Vagina (tissue), 2 donors: ENCODE data around the gene ATP8A2.

ENCODE experiments used
- POLR2A ChIP-seq, 2 donors: fragments of 450-650 bp; IDR thresholded peaks; one replicate each; pipeline ENCODE4 v1.6.1; 2017; ENCODE audit warnings: antibody characterized with exemption in 2 of 2, mild to moderate bottlenecking in 2 of 2, moderate library complexity in 2 of 2
- TF ChIP-seq, protein P1 (sequence below), 3 experiments: fragments of 450-650 bp in 2 of 3; fragments of 200-600 bp in 1 of 3; sonication (generic) in 1 of 3; IDR thresholded peaks; one replicate each; pipeline ENCODE4 v1.5.1; 2017 to 2019; ENCODE audit warnings: antibody characterized with exemption in 3 of 3, mild to moderate bottlenecking in 2 of 3, moderate library complexity in 2 of 3

DNA sequence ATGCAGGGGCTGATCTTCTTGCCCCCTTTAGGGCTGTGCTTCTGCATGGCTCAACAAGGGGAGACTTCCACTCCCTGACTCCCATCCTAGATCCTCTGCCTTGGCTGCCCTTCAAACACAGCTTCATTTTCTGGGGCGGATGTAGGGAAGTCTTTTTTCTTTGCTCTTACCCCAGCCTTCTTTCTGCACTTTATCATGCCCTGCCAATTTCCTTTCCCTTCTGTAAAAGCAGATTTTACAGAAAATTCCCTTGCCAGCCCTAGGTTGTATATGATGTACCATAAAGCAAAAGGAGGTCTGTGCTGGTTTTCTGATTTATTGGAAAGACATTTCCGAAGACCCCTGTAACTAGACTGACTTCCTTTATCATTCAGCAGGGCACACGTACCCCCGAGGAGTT is 396.6 kb downstream of the ATP8A2 start:
- no peak for TF ChIP-seq POLR2A (IDR thresholded peaks at IDR 0.05)
- TF ChIP-seq, protein P1, sequence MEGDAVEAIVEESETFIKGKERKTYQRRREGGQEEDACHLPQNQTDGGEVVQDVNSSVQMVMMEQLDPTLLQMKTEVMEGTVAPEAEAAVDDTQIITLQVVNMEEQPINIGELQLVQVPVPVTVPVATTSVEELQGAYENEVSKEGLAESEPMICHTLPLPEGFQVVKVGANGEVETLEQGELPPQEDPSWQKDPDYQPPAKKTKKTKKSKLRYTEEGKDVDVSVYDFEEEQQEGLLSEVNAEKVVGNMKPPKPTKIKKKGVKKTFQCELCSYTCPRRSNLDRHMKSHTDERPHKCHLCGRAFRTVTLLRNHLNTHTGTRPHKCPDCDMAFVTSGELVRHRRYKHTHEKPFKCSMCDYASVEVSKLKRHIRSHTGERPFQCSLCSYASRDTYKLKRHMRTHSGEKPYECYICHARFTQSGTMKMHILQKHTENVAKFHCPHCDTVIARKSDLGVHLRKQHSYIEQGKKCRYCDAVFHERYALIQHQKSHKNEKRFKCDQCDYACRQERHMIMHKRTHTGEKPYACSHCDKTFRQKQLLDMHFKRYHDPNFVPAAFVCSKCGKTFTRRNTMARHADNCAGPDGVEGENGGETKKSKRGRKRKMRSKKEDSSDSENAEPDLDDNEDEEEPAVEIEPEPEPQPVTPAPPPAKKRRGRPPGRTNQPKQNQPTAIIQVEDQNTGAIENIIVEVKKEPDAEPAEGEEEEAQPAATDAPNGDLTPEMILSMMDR (IDR thresholded peaks at IDR 0.05), result no peak
